Measurements from ENCODE around the gene SGTA. TPM values are rescaled to one million over a fixed set of nuclear protein-coding genes. Genes with fewer than 3 reads are reported as not detected.

Gene SGTA
- total RNA-seq, 2 experiments from 2014 or later, result 45.6 to 46.2 TPM

- Mint-ChIP-seq H3K4me1 (ENCODE audit: low read depth) (no peaks in the 10 kb centered on the region), H3K9me3 (no peaks in the 10 kb centered on the region), H3K36me3 (peaks cover 21% of the 10 kb centered on the region), H3K27ac (no peak overlapping the region), H3K27me3 (no peaks in the 10 kb centered on the region), H3K4me3 (no peak overlapping the region)
- DNase-seq, result no peak
- ChIA-PET CTCF (no interaction called here), POLR2A (no interaction called here)
- intact Hi-C loops (cut with micrococcal nuclease), result no loop called here
Observed at GRCh38 chr19:2806736-2807378, 23.8 kb upstream of the SGTA start.

GRCh38 chr19:2805991-2806649 is 23.0 kb upstream of the SGTA start:
- H3K4me3 Mint-ChIP-seq, result no peak overlapping the region
- POLR2A ChIA-PET, result no interaction called here
- DNase-seq, result no peak
- H3K9me3 Mint-ChIP-seq, result no peaks in the 10 kb centered on the region
- H3K27me3 Mint-ChIP-seq, result no peaks in the 10 kb centered on the region
- CTCF ChIA-PET, result no interaction called here
- intact Hi-C loops (cut with micrococcal nuclease), result no loop called here
- peaks cover 27% of the 10 kb centered on the region for H3K36me3 Mint-ChIP-seq
- H3K4me1 Mint-ChIP-seq (ENCODE audit: low read depth), result no peaks in the 10 kb centered on the region
- H3K27ac Mint-ChIP-seq, result no peak overlapping the region

GRCh38 chr19:2805261-2805900 is 22.3 kb upstream of the SGTA start:
- Mint-ChIP-seq H3K4me1 (ENCODE audit: low read depth) (no peaks in the 10 kb centered on the region), H3K4me3 (no peak overlapping the region), H3K9me3 (no peaks in the 10 kb centered on the region), H3K27me3 (no peaks in the 10 kb centered on the region), H3K27ac (no peak overlapping the region), H3K36me3 (peaks cover 31% of the 10 kb centered on the region)
- POLR2A ChIA-PET, result no interaction called here
- intact Hi-C loops (cut with micrococcal nuclease), result no loop called here
- no peak for DNase-seq
- CTCF ChIA-PET, result no interaction called here

DNA sequence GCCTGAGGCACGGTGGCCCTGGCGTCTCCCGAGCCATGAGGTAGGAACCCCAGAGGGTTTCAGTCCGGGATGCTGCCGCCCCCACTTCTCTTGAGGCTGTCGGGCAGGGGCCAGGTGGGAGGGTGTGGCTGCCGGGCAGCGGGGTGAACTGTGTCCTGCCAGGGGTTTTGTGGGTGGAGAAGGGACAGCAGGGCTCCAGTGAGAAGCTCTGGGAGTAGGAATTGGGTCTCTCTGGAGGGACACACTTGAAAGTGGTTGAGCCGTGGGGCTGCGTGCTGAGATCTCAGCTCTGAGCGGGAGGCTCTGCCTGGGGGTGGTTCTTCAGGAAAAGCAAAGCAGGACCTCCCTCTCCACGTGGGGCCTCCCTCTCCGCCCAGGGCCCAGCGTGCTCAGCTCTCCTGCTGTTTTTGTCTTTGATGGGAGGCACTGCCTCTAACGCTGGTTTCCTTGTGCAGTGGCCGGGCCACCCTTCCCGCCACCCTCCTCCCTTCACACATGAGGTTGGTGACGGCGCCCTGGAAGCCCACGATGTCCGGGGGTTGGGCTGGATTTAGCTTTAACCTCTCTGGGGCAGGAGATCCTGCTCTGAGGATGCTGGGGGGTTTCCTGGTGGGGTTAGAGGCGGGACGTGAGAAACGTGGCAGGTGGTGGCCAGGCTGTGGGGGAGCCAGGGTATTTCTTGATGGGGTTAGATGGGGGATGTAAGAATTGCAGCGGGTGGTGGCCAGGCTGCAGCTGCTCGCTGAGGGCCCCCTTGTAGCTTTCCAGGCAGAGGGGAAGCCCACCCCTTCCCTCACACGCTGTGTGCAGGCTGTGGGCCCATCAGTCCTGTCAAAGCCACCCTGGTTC is 21.3 kb upstream of the SGTA start:
- Mint-ChIP-seq H3K27me3 (no peaks in the 10 kb centered on the region), H3K4me3 (no peak overlapping the region), H3K9me3 (no peaks in the 10 kb centered on the region), H3K36me3 (peaks cover 30% of the 10 kb centered on the region), H3K4me1 (ENCODE audit: low read depth) (no peaks in the 10 kb centered on the region), H3K27ac (no peak overlapping the region)
- intact Hi-C loops (cut with micrococcal nuclease), result no loop called here
- CTCF ChIA-PET, result interaction anchor here (0.7 kb wide), 1 partner anchor 15 kb away, joined by 3 read pairs; no protein-coding TSS in a partner anchor
- DNase-seq, result no peak
- POLR2A ChIA-PET, result no interaction called here

GRCh38 chr19:2803486-2804155 is 20.5 kb upstream of the SGTA start:
- Mint-ChIP-seq H3K9me3 (no peaks in the 10 kb centered on the region), H3K4me3 (no peak overlapping the region), H3K4me1 (ENCODE audit: low read depth) (no peaks in the 10 kb centered on the region), H3K27ac (no peak overlapping the region), H3K27me3 (no peaks in the 10 kb centered on the region), H3K36me3 (peaks cover 22% of the 10 kb centered on the region)
- intact Hi-C loops (cut with micrococcal nuclease), result no loop called here
- no peak for DNase-seq
- ChIA-PET CTCF (interaction anchor here (0.7 kb wide), 1 partner anchor 16 kb away, joined by 3 read pairs; no protein-coding TSS in a partner anchor), POLR2A (no interaction called here)

GRCh38 chr19:2802826-2803225 is 19.8 kb upstream of the SGTA start:
- ChIA-PET POLR2A (no interaction called here), CTCF (no interaction called here)
- no peaks in the 10 kb centered on the region for H3K27me3 Mint-ChIP-seq
- no peaks in the 10 kb centered on the region for H3K4me1 Mint-ChIP-seq (ENCODE audit: low read depth)
- no peaks in the 10 kb centered on the region for H3K9me3 Mint-ChIP-seq
- H3K4me3 Mint-ChIP-seq, result no peak overlapping the region
- peaks cover 21% of the 10 kb centered on the region for H3K36me3 Mint-ChIP-seq
- H3K27ac Mint-ChIP-seq, result no peak overlapping the region
- intact Hi-C loops (cut with micrococcal nuclease), result no loop called here
- no peak for DNase-seq

DNA sequence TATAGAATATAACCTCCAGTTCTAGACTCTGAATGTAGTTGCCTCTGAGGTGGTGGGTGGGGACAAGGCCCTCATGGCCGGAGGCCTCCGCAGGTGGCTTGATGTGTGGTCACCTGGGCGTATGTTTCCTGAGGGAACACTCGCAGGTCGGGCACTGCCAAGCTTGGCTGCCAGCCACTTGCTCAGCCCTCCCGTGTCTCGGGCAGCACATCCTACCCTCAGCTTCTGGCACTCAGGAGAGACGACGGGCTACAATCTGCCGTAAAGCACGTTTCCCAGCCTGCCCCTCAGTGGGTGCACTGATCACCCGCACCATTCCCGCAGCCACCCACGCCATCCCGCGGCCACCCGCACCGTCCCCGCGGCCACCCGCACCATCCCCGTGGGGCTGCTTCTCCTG is 17.4 kb upstream of the SGTA start:
- H3K36me3 Mint-ChIP-seq, result peaks cover 34% of the 10 kb centered on the region
- H3K4me1 Mint-ChIP-seq (ENCODE audit: low read depth), result no peaks in the 10 kb centered on the region
- H3K4me3 Mint-ChIP-seq, result no peak overlapping the region
- DNase-seq, result no peak
- H3K27me3 Mint-ChIP-seq, result no peaks in the 10 kb centered on the region
- no peak overlapping the region for H3K27ac Mint-ChIP-seq
- H3K9me3 Mint-ChIP-seq, result no peaks in the 10 kb centered on the region
- POLR2A ChIA-PET, result no interaction called here
- CTCF ChIA-PET, result interaction anchor here (0.6 kb wide), 1 partner anchor 82 kb away, joined by 3 read pairs; no protein-coding TSS in a partner anchor
- intact Hi-C loops (cut with micrococcal nuclease), result no loop called here

GRCh38 chr19:2799273-2800020 is 16.4 kb upstream of the SGTA start:
- no peak overlapping the region for H3K4me3 Mint-ChIP-seq
- H3K4me1 Mint-ChIP-seq (ENCODE audit: low read depth), result no peaks in the 10 kb centered on the region
- H3K36me3 Mint-ChIP-seq, result peaks cover 36% of the 10 kb centered on the region
- no peak for DNase-seq
- intact Hi-C loops (cut with micrococcal nuclease), result no loop called here
- H3K27ac Mint-ChIP-seq, result no peak overlapping the region
- H3K9me3 Mint-ChIP-seq, result no peaks in the 10 kb centered on the region
- ChIA-PET CTCF (interaction anchor here (0.6 to 1.0 kb wide), 2 partner anchors 53 to 151 kb away, joined by 3 read pairs; no protein-coding TSS in a partner anchor), POLR2A (no interaction called here)
- no peaks in the 10 kb centered on the region for H3K27me3 Mint-ChIP-seq

GRCh38 chr19:2798733-2799132 is 15.7 kb upstream of the SGTA start:
- Mint-ChIP-seq H3K9me3 (no peaks in the 10 kb centered on the region), H3K4me1 (ENCODE audit: low read depth) (no peaks in the 10 kb centered on the region), H3K27ac (no peak overlapping the region), H3K4me3 (no peak overlapping the region), H3K27me3 (no peaks in the 10 kb centered on the region), H3K36me3 (peaks cover 35% of the 10 kb centered on the region)
- ChIA-PET POLR2A (no interaction called here), CTCF (interaction anchor here (1.0 kb wide), 1 partner anchor 151 kb away, joined by 3 read pairs; no protein-coding TSS in a partner anchor)
- intact Hi-C loops (cut with micrococcal nuclease), result no loop called here
- DNase-seq, result no peak

GRCh38 chr19:2798158-2798685 is 15.1 kb upstream of the SGTA start:
- intact Hi-C loops (cut with micrococcal nuclease), result no loop called here
- Mint-ChIP-seq H3K4me1 (ENCODE audit: low read depth) (no peaks in the 10 kb centered on the region), H3K27ac (no peak overlapping the region), H3K36me3 (peaks cover 38% of the 10 kb centered on the region), H3K27me3 (no peaks in the 10 kb centered on the region), H3K9me3 (no peaks in the 10 kb centered on the region), H3K4me3 (no peak overlapping the region)
- DNase-seq, result no peak
- ChIA-PET POLR2A (no interaction called here), CTCF (no interaction called here)

GRCh38 chr19:2797280-2797679 is 14.2 kb upstream of the SGTA start:
- Mint-ChIP-seq H3K27me3 (no peaks in the 10 kb centered on the region), H3K4me3 (no peak overlapping the region), H3K4me1 (ENCODE audit: low read depth) (no peaks in the 10 kb centered on the region), H3K27ac (no peak overlapping the region), H3K36me3 (peaks cover 37% of the 10 kb centered on the region), H3K9me3 (no peaks in the 10 kb centered on the region)
- intact Hi-C loops (cut with micrococcal nuclease), result no loop called here
- ChIA-PET POLR2A (no interaction called here), CTCF (interaction anchor here (1.2 kb wide), 1 partner anchor 149 kb away, joined by 3 read pairs; no protein-coding TSS in a partner anchor)
- no peak for DNase-seq

Data from activated CD4-positive, alpha-beta memory T cell treated with anti-CD3 and anti-CD28 coated beads for 36 hours (primary cell).